Right renal pelvis (tissue), 4 donors: ENCODE measurements around the gene SEC63. TPM values are rescaled to one million over a fixed set of nuclear protein-coding genes. Genes with fewer than 3 reads are reported as not detected.
"Not testable (repeated sequence)": the region's sequence is repeated elsewhere in the genome, so short reads cannot be mapped to it uniquely, and the experiment has no call there.

Experiments used
- DNase-seq, 4 donors: peaks; one replicate each; pipeline ENCODE4 v3.0.0-alpha.2; 2013; ENCODE audit warnings: low read depth in 4 of 4, low spot score in 3 of 4, missing footprints in 1 of 4
- polyA plus RNA-seq, 4 donors: library from polyadenylated mRNA; unstranded; fragments of 120-200 nt; gene quantifications; one replicate each; pipeline ENCODE4 v1.2.1, GENCODE V29; 2013; ENCODE audit not compliant: insufficient read length in 4 of 4

SEC63 gene, protein sequence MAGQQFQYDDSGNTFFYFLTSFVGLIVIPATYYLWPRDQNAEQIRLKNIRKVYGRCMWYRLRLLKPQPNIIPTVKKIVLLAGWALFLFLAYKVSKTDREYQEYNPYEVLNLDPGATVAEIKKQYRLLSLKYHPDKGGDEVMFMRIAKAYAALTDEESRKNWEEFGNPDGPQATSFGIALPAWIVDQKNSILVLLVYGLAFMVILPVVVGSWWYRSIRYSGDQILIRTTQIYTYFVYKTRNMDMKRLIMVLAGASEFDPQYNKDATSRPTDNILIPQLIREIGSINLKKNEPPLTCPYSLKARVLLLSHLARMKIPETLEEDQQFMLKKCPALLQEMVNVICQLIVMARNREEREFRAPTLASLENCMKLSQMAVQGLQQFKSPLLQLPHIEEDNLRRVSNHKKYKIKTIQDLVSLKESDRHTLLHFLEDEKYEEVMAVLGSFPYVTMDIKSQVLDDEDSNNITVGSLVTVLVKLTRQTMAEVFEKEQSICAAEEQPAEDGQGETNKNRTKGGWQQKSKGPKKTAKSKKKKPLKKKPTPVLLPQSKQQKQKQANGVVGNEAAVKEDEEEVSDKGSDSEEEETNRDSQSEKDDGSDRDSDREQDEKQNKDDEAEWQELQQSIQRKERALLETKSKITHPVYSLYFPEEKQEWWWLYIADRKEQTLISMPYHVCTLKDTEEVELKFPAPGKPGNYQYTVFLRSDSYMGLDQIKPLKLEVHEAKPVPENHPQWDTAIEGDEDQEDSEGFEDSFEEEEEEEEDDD
- 100 to 1,000 TPM in 3 of 4 donors, 10 to 100 TPM in 1; 94.3 to 143 (median 141) TPM for polyA plus RNA-seq

DNA sequence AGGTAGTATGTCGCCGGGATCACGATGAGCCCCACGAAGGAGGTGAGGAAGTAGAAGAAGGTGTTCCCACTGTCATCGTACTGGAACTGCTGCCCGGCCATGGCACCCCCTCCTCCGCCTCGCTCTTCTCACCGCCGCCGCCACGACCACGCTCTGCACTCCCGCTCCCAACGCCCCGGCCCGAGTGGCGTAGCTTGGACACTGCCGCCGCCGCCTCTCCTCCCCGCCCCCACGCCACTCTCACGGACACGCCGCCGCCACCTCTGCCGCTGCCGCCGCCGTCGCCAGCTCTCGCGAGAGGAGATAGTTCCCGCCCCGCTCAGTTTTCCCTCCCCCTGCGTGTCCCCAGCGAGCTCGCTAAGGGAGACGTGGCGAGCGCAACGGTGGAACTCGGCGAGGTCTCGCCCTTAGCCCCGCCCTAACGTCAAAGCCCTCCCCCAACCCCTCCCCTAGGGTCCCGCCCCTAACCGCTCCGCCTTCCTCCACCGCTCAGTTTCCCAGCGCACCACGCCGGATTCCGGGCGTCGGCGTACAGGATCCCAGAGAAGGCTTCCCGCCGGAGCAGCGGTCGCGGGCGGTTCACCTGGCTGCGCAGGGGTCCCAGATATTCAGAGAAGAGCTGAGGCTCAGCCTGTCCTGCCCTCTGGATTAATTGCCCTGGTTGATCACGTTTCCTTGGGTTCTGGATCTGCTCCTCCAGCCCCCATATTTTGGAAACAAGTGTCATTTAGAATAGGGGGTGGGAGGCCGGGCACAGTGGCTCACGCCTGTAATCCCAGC lies at the start of gene SEC63:
TSS of gene SEC63 (minus strand) at position 300 of the 780 bp plus-strand sequence. CDS start at position 101, 199 bp downstream.
- peak; percentile 88 to 92 (median 92) for DNase-seq

DNA sequence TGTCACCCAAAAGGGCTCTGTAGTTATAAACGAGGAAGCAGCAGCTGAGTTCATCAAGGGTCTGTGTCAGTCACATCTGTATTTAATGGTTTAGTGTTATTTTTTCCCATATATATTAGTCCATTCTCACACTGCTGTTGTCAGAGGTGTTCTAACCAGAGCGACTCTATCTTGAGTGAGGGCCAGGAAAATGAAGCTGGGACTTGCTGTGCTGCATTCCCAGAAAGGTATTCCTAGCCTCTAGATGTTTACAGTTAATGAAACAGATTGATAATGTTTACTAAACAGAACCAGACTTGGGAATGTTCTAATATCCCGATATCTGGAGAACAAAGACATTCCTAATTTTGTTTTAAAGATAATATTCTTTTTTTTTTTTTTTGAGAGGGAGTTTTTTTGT lies 48.0 kb upstream of the SEC63 start:
- DNase-seq: no peak

GRCh38 chr6:108004861-108005260 lies 46.9 kb upstream of the SEC63 start:
- no peak for DNase-seq

- no peak for DNase-seq
Observed at GRCh38 chr6:108002365-108003221, 44.6 kb upstream of the SEC63 start.

- DNase-seq: no peak
Observed at GRCh38 chr6:108001696-108002231, 43.8 kb upstream of the SEC63 start.

GRCh38 chr6:108000259-108000658 lies 42.3 kb upstream of the SEC63 start:
- not testable (repeated sequence) for DNase-seq

DNA sequence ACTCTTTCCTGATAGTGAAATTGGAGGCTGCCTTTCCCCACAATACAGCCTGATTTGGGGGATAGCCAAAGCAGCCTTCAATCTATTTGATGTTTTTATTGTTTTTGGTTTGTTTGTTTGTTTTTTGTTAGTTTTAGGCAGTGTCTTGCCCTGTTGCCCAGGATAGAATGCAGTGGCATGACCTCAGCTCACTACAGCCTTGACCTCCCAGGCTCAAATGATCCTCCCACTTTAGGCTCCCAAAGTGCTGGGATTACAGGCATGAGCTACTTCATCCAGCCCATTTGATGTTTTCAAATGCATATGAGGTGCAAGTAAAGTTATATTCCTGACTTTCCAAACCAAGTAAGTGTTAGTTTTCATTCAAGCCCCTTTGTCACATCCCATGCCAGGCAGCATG lies 41.3 kb upstream of the SEC63 start:
- DNase-seq: no peak

DNA sequence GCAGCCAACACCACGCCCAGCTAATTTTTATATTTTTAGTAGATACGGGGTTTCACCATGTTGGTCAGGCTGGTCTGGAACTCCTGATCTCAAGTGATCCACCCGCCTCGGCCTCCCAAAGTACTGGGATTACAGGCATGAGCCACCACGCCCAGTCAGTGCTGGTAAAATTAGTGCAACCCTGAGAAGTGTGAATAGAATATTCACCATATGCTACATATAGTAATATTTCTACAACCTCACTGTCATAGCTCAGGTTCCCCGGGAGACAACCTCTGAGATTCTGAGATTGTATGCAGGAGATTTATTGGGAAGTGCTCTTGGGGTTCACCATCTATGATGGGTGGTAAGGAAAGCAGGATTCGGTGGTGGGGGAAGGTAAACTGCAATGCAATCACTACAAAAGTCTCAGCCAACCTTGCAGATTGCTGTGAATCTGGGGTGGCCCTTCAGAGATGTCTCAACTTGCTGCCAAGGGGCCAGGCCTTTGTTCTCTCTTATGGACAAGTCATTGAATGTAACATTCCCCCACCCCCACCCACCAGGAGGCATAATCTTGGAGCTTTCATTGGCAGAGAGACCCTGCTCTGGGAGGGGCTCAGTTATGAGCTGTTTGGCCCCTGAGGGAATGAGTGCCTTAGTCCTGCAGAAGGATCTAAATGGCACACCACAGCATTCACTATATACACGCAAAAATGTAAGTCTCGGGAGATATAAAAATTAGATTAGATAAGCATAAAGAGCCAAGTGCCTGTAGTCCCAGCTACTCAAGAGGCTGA lies 34.0 kb upstream of the SEC63 start:
- no peak for DNase-seq

GRCh38 chr6:107991061-107991460 lies 33.1 kb upstream of the SEC63 start:
- no peak for DNase-seq

GRCh38 chr6:107990587-107990986 lies 32.6 kb upstream of the SEC63 start:
- DNase-seq: not testable (repeated sequence)

- DNase-seq: no peak
Observed at GRCh38 chr6:107989166-107990094, 31.4 kb upstream of the SEC63 start.

GRCh38 chr6:107988570-107988969 lies 30.6 kb upstream of the SEC63 start:
- no peak for DNase-seq

- DNase-seq: no peak
Observed at GRCh38 chr6:107987805-107988204, 29.8 kb upstream of the SEC63 start.

- DNase-seq: no peak
Observed at GRCh38 chr6:107985701-107986100, 27.7 kb upstream of the SEC63 start.

DNA sequence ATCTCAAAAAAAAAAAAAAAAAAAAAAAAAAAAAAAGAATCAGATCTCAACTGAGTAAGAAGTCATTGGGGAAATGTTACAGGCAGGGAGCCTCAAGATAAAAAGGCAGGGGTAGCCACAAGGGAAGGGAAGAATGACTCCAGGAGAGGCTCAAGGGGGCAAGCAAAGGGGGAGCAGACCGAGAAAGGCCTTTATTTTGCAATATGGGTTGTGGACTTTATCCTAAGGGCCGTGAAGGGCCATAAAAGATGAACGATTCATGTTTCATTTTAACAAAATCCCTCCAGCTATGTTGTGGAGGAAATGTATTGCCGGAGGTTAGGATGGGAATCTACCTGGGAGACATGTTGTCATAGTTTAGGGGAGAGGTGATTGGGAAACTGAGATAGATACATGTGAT lies 25.8 kb upstream of the SEC63 start:
- no peak for DNase-seq

DNA sequence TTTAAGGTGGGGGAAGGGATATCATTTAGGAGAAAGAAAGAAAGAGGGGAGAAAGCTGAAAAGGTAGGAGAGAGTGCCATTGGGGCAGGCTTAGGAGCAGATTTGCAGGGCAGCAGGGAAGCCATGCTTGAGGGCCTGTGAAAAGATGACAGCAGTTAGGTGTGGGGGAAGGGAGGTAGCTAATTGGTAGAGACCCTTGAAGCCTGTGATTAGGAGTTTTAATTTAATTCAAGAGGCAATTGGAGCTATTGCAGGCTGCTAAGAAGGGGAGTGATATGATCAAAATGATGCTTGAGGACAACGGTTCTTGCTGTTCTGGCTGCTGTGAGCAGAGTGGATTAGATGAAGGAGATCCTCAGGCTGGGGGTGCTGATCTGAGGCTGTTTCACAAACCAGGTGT lies 24.5 kb upstream of the SEC63 start:
- no peak for DNase-seq

DNA sequence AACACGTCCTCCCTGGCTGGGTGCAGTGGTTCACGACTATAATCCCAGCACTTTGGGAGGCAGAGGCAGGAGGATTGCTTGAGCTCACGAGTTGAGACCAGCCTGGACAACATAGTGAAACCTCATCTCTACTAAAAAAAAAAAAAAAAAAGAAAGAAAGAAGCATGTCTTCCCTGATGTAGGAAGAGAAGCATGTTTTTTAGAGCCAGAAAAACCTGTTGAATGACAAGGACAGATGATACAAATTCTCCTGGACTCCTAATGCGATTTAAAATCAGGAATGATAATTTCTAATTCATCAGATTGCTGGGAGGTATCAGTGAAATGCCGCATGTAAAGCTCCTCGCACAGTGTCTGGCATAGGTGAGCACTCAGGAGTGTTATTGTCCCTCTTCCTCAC lies 23.7 kb upstream of the SEC63 start:
- DNase-seq: no peak

DNA sequence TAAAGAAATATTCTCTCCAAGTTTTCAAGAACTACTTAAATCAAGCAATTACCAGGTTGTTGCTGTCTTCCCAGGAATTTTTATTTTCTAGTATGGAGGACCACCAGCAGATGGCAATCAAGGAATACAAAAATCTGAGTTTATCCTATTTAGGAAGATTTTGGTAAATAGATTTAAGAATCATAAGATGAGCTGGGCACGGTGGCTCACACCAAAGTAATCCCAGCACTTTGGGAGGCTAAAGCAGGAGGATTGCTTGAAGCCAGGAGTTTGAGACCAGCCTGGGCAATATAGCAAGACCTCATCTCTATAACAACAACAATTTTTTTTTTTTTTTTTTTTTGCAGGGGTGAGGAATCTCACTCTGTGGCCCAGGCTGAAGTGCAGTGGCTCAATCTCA lies 19.3 kb upstream of the SEC63 start:
- peak in 1 of 4 donors; percentile 40 for DNase-seq
